ENCODE data around the gene MYH11.

Gene MYH11

DNA sequence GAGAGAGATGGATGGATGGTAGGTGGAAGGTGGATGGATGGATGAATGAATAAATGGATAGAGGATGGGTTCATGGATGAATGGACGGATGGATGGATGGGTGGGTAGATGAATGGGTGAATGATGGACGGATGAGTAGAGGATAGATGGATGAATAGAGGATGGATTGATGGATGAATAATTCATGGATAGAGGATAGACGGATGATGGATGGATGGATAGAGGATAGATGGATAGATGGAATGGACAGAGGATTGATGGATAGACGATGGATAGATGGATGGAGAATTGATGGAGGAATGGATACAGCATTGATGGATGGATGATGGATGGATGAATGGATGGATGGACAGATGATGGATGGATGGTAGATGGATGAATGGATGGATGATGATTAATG lies 91.7 kb downstream of the MYH11 start:
- H3K4me3 ChIP-seq (ENCODE audit: low read length): no peak overlapping the region
- H3K27me3 ChIP-seq (ENCODE audit: insufficient read depth, low read length): no peaks in the 10 kb centered on the region
- H3K36me3 ChIP-seq (ENCODE audit: insufficient read depth, low read length): no peaks in the 10 kb centered on the region
- H3K27ac ChIP-seq (ENCODE audit: low read depth, low read length): no peak overlapping the region
- H3K4me1 ChIP-seq (ENCODE audit: insufficient read depth, low read length): peaks cover 5% of the 10 kb centered on the region; the same call in 1 of the 2 replicates
- 84% methylated on average over 4 of the region's 4 CpGs for WGBS
- H3K9ac ChIP-seq (ENCODE audit: low read depth, low read length): no peak overlapping the region
- H3K9me3 ChIP-seq (ENCODE audit: insufficient read depth, low read depth, low read length): no peaks in the 10 kb centered on the region

DNA sequence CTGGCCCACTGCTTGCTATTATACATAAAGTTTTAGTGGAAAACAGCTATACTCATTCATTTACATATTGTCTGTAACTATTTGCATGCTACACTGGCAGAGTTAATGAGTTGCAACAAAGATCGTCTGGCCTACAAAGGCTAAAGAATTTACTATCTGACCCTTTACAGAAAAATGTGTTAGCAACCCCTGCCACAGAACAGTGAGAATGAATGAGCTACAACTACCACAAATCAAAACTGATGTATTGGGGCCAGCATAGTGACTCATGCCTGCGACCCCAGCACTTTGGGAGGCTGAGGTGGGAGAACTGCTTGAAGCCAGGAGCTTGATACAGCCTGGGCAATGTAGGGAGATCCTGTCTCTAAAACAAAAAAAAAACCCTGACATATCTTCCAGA lies 92.7 kb downstream of the MYH11 start:
- Histone ChIP-seq H3K27ac (ENCODE audit: low read depth, low read length) (no peak overlapping the region), H3K4me1 (ENCODE audit: insufficient read depth, low read length) (peaks cover 5% of the 10 kb centered on the region; the same call in 1 of the 2 replicates), H3K9me3 (ENCODE audit: insufficient read depth, low read depth, low read length) (no peaks in the 10 kb centered on the region), H3K27me3 (ENCODE audit: insufficient read depth, low read length) (no peaks in the 10 kb centered on the region), H3K9ac (ENCODE audit: low read depth, low read length) (no peak overlapping the region), H3K4me3 (ENCODE audit: low read length) (no peak overlapping the region), H3K36me3 (ENCODE audit: insufficient read depth, low read length) (no peaks in the 10 kb centered on the region)
- WGBS: 86% methylated on average over 2 of the region's 2 CpGs

DNA sequence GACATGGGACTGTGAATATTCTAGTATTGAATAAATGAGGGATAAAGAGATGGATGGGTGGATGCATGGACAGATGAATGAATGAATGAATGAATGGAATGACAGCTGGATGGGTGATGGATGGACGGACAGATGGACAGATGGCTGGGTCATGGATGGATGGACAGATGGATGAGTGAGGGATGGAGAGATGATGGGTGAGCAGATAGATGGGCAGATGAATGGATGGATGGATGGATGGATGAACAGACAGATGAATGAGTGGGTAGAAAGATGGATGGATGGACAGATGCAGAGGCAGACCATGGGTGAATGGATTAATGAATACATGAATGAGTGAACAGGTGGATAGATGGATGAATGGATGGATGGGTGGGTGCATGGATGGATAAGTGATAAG lies 96.7 kb downstream of the MYH11 start:
- Histone ChIP-seq H3K36me3 (ENCODE audit: insufficient read depth, low read length) (no peaks in the 10 kb centered on the region), H3K4me3 (ENCODE audit: low read length) (no peak overlapping the region), H3K27ac (ENCODE audit: low read depth, low read length) (no peak overlapping the region), H3K4me1 (ENCODE audit: insufficient read depth, low read length) (peaks cover 5% of the 10 kb centered on the region; the same call in 1 of the 2 replicates), H3K9ac (ENCODE audit: low read depth, low read length) (no peak overlapping the region), H3K9me3 (ENCODE audit: insufficient read depth, low read depth, low read length) (no peaks in the 10 kb centered on the region), H3K27me3 (ENCODE audit: insufficient read depth, low read length) (no peaks in the 10 kb centered on the region)
- 90% methylated on average over 1 of the region's 1 CpG for WGBS

DNA sequence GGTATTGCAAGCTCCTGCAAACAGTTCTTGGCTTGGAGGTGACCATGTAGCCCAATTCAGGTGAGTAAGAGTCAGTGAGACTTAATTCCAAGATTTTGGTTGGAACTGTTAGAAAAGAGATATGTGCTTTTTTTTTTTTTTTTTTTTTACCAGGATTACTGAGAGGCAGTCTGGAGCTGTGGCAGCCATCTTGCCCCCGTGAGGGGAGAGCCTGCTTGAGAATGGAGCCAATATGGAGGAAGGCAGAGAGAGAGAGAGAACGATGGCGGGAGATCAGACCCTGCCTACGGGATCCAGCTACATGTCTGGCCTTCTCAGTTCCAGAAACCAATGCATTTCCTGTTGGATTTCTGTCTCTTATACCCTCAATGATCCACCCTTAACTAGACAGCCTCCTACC lies 97.8 kb downstream of the MYH11 start:
- Histone ChIP-seq H3K9me3 (ENCODE audit: insufficient read depth, low read depth, low read length) (no peaks in the 10 kb centered on the region), H3K27ac (ENCODE audit: low read depth, low read length) (no peak overlapping the region), H3K36me3 (ENCODE audit: insufficient read depth, low read length) (no peaks in the 10 kb centered on the region), H3K4me1 (ENCODE audit: insufficient read depth, low read length) (peaks cover 5% of the 10 kb centered on the region; the same call in 1 of the 2 replicates), H3K4me3 (ENCODE audit: low read length) (no peak overlapping the region), H3K27me3 (ENCODE audit: insufficient read depth, low read length) (no peaks in the 10 kb centered on the region), H3K9ac (ENCODE audit: low read depth, low read length) (no peak overlapping the region)
- WGBS: 96% methylated on average over 4 of the region's 4 CpGs

DNA sequence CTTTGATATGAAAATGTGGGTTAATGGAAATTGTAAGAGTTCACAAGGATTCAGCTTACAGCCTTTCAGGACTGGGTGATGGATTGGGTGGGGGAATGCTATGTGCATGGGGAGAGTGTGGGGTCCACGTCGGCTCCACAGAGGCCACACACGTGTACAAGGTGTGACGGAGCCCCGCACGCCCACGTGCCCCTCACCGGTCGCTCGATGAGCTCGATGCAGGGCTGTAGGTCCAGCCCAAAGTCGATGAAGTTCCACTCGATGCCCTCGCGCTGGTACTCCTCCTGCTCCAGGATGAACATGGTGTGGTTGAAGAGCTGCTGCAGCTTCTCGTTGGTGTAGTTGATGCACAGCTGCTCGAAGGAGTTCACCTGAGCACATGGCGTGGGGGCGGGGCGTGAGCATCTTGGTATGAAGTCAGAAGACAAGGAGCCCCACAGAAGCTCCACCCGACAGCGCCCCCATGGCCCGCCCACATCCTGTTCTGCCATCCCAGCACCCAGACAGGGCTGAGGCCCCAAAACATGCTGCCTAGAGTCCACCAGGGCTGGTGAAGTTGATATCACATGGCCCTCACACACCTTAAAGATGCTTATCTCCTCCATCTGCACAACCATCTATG lies 99.1 kb downstream of the MYH11 start:
- H3K4me1 ChIP-seq (ENCODE audit: insufficient read depth, low read length): peaks cover 5% of the 10 kb centered on the region; the same call in 1 of the 2 replicates
- 94% methylated on average over 23 of the region's 23 CpGs for WGBS
- H3K9ac ChIP-seq (ENCODE audit: low read depth, low read length): no peak overlapping the region

DNA sequence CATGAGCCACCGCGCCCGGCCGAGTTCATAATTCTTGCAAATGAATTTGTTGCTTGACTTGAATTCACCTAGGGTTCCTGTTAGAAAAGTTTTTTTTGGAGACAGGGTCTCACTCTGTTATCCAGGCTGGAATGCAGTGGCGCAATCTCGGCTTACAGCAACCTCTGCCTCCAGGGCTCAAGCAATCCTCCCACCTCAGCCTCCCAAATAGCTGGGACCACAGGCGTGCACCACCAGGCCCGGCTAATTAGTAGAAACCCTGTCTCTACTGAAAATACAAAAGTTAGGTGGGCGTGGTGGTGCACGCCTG lies 99.8 kb downstream of the MYH11 start:
- no peak overlapping the region for H3K4me3 ChIP-seq (ENCODE audit: low read length)
- no peaks in the 10 kb centered on the region for H3K9me3 ChIP-seq (ENCODE audit: insufficient read depth, low read depth, low read length)
- H3K36me3 ChIP-seq (ENCODE audit: insufficient read depth, low read length): no peaks in the 10 kb centered on the region
- no peak overlapping the region for H3K27ac ChIP-seq (ENCODE audit: low read depth, low read length)
- peaks cover 5% of the 10 kb centered on the region; the same call in 1 of the 2 replicates for H3K4me1 ChIP-seq (ENCODE audit: insufficient read depth, low read length)
- H3K27me3 ChIP-seq (ENCODE audit: insufficient read depth, low read length): no peaks in the 10 kb centered on the region
- no peak overlapping the region for H3K9ac ChIP-seq (ENCODE audit: low read depth, low read length)
- WGBS: 72% methylated on average over 10 of the region's 10 CpGs

More for the DNA sequence above, 99.1 kb downstream of the MYH11 start:
- no peaks in the 10 kb centered on the region for H3K27me3 ChIP-seq (ENCODE audit: insufficient read depth, low read length)
- H3K9me3 ChIP-seq (ENCODE audit: insufficient read depth, low read depth, low read length): no peaks in the 10 kb centered on the region
- no peak overlapping the region for H3K27ac ChIP-seq (ENCODE audit: low read depth, low read length)
- no peak overlapping the region for H3K4me3 ChIP-seq (ENCODE audit: low read length)
- H3K36me3 ChIP-seq (ENCODE audit: insufficient read depth, low read length): no peaks in the 10 kb centered on the region

DNA sequence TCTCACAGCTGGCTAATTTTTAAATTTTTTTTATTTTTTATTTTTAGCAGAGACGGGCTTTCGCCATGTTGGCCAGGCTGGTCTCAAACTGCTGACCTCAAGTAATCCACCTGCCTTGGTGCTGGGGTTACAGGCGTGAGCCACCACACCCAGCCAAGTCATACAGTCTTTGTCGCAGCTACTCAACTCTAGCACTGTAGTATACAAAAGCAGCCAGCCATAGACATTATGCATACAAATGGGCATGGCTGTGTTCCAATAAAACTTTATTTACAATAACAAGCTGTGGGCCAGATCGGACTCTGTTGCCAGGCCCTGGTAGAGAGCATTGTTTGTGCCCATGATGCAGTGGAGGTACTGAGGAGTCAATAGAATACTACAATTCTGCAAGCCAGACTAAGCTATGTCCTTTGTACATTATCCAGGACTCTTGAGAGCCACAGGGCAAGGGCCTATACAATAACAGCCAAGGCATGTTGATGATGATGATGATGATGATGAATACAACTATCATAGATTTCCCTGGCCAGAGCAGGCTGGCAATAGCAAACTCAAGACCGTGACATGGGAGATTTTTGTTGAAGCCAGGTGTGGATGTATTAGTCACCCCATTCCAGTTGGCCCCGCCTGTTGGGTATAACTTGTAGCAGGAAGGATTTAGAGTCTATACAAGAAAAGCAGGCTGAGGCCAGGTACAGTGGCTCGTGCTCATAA lies 101.8 kb downstream of the MYH11 start:
- Histone ChIP-seq H3K9ac (ENCODE audit: low read depth, low read length) (no peak overlapping the region), H3K36me3 (ENCODE audit: insufficient read depth, low read length) (no peaks in the 10 kb centered on the region), H3K4me3 (ENCODE audit: low read length) (no peak overlapping the region), H3K27me3 (ENCODE audit: insufficient read depth, low read length) (no peaks in the 10 kb centered on the region), H3K9me3 (ENCODE audit: insufficient read depth, low read depth, low read length) (no peaks in the 10 kb centered on the region), H3K27ac (ENCODE audit: low read depth, low read length) (no peak overlapping the region), H3K4me1 (ENCODE audit: insufficient read depth, low read length) (no peaks in the 10 kb centered on the region)
- 94% methylated on average over 8 of the region's 8 CpGs for WGBS

DNA sequence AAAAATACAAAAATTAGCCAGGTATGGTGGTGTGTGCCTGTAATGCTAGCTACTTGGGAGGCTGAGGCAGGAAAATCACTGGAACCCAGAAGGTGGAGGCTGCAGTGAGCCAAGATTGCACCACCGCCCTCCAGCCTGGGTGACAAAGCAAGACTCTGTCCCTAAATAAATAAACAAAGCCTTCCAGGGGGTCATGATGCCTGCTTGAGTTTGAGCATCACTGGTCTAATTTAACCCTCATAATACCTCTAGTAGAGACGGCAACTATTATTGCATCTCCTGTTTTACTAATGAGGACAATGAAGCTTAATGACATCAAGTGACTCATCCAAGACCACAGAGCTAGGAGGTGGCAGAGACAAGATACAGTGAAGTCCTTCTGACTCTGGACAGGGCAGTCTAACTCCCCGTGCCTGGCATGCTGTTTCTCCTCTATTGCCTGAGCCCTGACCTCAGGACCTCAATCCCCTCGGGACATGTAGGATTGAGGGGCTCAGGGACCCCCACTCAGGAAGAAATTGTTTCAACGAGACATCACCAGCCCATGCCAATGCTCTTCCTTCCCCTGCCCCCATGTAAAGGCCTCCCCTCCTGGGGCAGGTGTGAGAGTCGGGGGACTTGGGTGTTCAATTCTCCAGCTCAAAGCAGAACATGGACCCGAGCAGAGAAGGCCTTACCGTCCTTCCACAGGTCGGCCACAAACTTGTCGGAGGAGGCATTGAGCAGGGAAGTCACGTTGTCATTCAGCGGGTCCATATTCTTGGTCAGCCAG lies 103.9 kb downstream of the MYH11 start:
- Histone ChIP-seq H3K9me3 (ENCODE audit: insufficient read depth, low read depth, low read length) (no peaks in the 10 kb centered on the region), H3K36me3 (ENCODE audit: insufficient read depth, low read length) (no peaks in the 10 kb centered on the region), H3K27me3 (ENCODE audit: insufficient read depth, low read length) (no peaks in the 10 kb centered on the region), H3K9ac (ENCODE audit: low read depth, low read length) (no peak overlapping the region), H3K27ac (ENCODE audit: low read depth, low read length) (no peak overlapping the region), H3K4me3 (ENCODE audit: low read length) (no peak overlapping the region), H3K4me1 (ENCODE audit: insufficient read depth, low read length) (no peaks in the 10 kb centered on the region)
- 91% methylated on average over 12 of the region's 12 CpGs for WGBS

DNA sequence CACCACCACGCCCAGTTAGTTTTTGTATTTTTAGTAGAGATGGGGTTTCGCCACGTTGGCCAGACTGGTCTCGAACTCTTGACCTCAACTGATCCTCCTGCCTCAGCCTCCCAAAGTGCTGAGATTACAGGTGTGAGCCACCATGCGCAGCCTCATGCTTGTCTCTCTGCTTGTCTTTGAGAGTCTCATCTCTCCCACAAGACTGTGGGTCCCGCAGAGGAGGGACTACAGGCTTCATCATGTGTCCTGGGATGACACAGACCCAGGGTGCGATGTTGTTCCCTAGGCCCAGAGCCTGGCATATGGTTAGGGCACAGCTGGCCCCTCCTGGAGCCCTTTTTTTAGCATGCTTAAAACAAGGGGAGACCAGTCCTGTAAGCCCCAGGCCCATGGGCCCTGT lies 104.9 kb downstream of the MYH11 start:
- no peak overlapping the region for H3K9ac ChIP-seq (ENCODE audit: low read depth, low read length)
- H3K27ac ChIP-seq (ENCODE audit: low read depth, low read length): no peak overlapping the region
- H3K36me3 ChIP-seq (ENCODE audit: insufficient read depth, low read length): no peaks in the 10 kb centered on the region
- no peaks in the 10 kb centered on the region for H3K4me1 ChIP-seq (ENCODE audit: insufficient read depth, low read length)
- no peaks in the 10 kb centered on the region for H3K27me3 ChIP-seq (ENCODE audit: insufficient read depth, low read length)
- no peak overlapping the region for H3K4me3 ChIP-seq (ENCODE audit: low read length)
- whole genome bisulfite sequencing: 96% methylated on average over 7 of the region's 7 CpGs
- no peaks in the 10 kb centered on the region for H3K9me3 ChIP-seq (ENCODE audit: insufficient read depth, low read depth, low read length)

DNA sequence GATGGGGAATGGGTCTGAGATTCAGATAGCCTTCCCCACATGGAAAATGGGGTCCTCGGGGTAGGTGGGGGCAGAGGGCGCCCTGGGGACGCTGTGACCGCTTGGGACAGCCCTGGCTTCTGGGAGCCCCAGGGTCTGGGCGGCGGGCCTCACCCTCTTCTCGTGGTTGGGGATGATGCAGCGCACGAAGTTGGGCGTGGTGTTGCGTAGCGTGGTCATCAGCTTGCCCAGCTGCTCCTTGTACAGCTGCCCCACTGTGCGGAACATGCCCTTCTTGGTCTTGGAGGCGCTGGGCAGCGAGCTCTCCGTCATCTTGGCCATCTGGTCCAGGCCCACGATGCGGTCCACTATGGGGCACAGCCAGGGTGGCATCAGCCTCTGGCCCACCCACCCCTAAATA lies 106.8 kb downstream of the MYH11 start:
- H3K9ac ChIP-seq (ENCODE audit: low read depth, low read length): no peak overlapping the region
- no peak overlapping the region for H3K4me3 ChIP-seq (ENCODE audit: low read length)
- H3K9me3 ChIP-seq (ENCODE audit: insufficient read depth, low read depth, low read length): no peaks in the 10 kb centered on the region
- WGBS: 88% methylated on average over 18 of the region's 18 CpGs
- no peaks in the 10 kb centered on the region for H3K36me3 ChIP-seq (ENCODE audit: insufficient read depth, low read length)
- no peaks in the 10 kb centered on the region for H3K27me3 ChIP-seq (ENCODE audit: insufficient read depth, low read length)
- H3K4me1 ChIP-seq (ENCODE audit: insufficient read depth, low read length): no peaks in the 10 kb centered on the region
- H3K27ac ChIP-seq (ENCODE audit: low read depth, low read length): no peak overlapping the region

DNA sequence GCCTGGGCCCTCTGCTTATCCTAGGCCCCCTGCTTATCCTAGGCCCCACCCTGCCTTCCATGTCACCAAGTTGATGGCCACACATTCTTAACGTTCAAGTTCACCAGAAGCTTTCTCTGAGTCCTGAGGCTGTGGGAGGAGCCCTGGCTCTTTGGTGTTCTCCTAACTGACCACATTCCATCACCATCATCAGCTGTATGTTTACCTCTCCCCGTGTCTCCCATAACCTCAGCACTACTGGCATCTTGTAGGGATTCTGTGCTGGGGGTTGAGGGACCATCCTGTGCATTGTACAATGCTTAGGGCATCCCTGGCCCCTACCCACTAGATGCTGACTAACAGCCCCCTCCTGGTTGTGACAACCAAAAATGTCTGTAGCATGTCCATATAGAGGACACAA lies 107.5 kb downstream of the MYH11 start:
- Histone ChIP-seq H3K36me3 (ENCODE audit: insufficient read depth, low read length) (no peaks in the 10 kb centered on the region), H3K4me3 (ENCODE audit: low read length) (no peak overlapping the region), H3K27ac (ENCODE audit: low read depth, low read length) (no peak overlapping the region), H3K27me3 (ENCODE audit: insufficient read depth, low read length) (no peaks in the 10 kb centered on the region), H3K9me3 (ENCODE audit: insufficient read depth, low read depth, low read length) (no peaks in the 10 kb centered on the region), H3K9ac (ENCODE audit: low read depth, low read length) (no peak overlapping the region), H3K4me1 (ENCODE audit: insufficient read depth, low read length) (no peaks in the 10 kb centered on the region)
- 62% methylated on average over 2 of the region's 2 CpGs for WGBS
